Ishikawa (cell line): ENCODE measurements around the gene CSNK1G3.

Experiments
- NFIC ChIP-seq: IDR thresholded peaks from 2 replicates; pipeline ENCODE4 v1.6.1; 2012
- RAD21 ChIP-seq: IDR thresholded peaks from 2 replicates; pipeline ENCODE4 v1.6.1; 2012; ENCODE audit warnings: low read depth
- TCF12 ChIP-seq: IDR thresholded peaks from 2 replicates; pipeline ENCODE4 v1.6.1; 2012; ENCODE audit warnings: low read depth

DNA sequence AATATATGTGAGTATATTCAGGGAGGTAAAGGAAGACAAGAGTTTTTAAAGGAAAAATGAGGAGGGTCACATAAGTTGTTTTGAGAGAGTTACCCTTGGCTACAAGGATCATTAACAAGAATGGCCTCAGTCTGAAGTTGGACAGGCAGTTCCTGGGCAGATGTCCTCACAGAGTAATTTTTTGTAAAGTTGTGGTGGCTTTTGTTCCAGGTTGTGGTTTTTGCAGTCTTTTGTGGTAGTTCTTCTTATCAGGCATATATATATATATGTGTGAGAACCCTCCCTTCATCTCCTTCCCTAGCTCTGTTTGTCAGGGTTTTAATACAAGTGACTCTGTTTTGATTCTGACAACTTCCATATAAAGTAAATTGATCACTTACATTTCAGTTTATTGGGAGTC, 60.0 kb downstream of the CSNK1G3 start:
- TF ChIP-seq NFIC (no peak), TCF12 (no peak), RAD21 (no peak)
